Ovary (tissue), 9 donors: ENCODE data around the gene SNAPC5. TPM values are rescaled to one million over a fixed set of nuclear protein-coding genes. Genes with fewer than 3 reads are reported as not detected.

Experiments used
- DNase-seq, 5 donors: peaks; one replicate each; pipeline ENCODE4 v3.0.0-alpha.2; 2019 to 2020
- H3K27ac ChIP-seq, 2 donors: fragments of 200-600 bp; one replicate each; pipeline versions ENCODE4 v1.5.1 to v1.8.0; 2019 to 2022
- H3K27me3 ChIP-seq: fragments of 200-600 bp; one replicate; pipeline ENCODE4 v1.8.0; 2022
- H3K36me3 ChIP-seq: fragments of 200-600 bp; sonication (generic); one replicate; pipeline ENCODE4 v1.5.1; 2019
- H3K4me1 ChIP-seq: one replicate; pipeline ENCODE4 v1.8.1; 2013; ENCODE audit warnings: mild to moderate bottlenecking, moderate library complexity; ENCODE audit not compliant: insufficient read depth
- H3K4me3 ChIP-seq: fragments of 200-600 bp; sonication (generic); one replicate; pipeline ENCODE4 v1.5.1; 2017
- H3K9me3 ChIP-seq, 2 donors: fragments of 200-600 bp in 1 of 2; sonication (generic) in 1 of 2; one replicate each; pipeline versions ENCODE4 v1.5.1 to v1.8.1; 2013 to 2019; ENCODE audit warnings: mild to moderate bottlenecking in 1 of 2, moderate library complexity in 1 of 2
- CTCF ChIP-seq, 3 donors: fragments of 450-650 bp in 2 of 3; fragments of 200-600 bp in 1 of 3; IDR thresholded peaks; one replicate each; pipeline versions ENCODE4 v1.5.1 to v1.8.0; 2016 to 2022; ENCODE audit warnings: antibody characterized with exemption in 3 of 3, mild to moderate bottlenecking in 1 of 3
- EP300 ChIP-seq: sonication (generic); formaldehyde crosslinking; IDR thresholded peaks from one replicate; pipeline ENCODE4 v1.6.1; 2017; ENCODE audit warnings: antibody characterized with exemption
- POLR2A ChIP-seq: fragments of 450-650 bp; IDR thresholded peaks from one replicate; pipeline ENCODE4 v1.6.1; 2017; ENCODE audit warnings: antibody characterized with exemption, mild to moderate bottlenecking, moderate library complexity
- WGBS, 3 donors: extraction: QIAGEN DNeasy Blood & Tissue Kit in 1 of 3; methylation state at CpG; one replicate each; pipeline versions ENCODE4 v1.1.5 to v1.1.7; 2013 to 2017; 5-methylcytosine and 5-hydroxymethylcytosine counted together
- intact Hi-C, 4 donors: fragments of 100-400 bp; cut with DNase I; formaldehyde crosslinking; loops; one replicate each; pipeline versions ENCODE4 v1.11.0 to v1.15.1; 2022 to 2023
- polyA plus RNA-seq, 2 donors: library from polyadenylated mRNA; stranded (reverse); fragments of 200-250 nt in 1 of 2; fragments of 350-450 nt in 1 of 2; fragmentation: Illumina TruSeq in 1 of 2; extraction: RNeasy Lipid Tissue Mini Kit (QIAGEN cat#74804) in 1 of 2; gene quantifications; one replicate each; pipeline ENCODE4 v1.2.3, GENCODE V29; 2013 to 2014
- total RNA-seq, 7 donors: library from RNA; depleted of rRNA in 2 of 7; stranded (reverse); fragments of >200 nt in 2 of 7; fragmentation: NEBNext Ultra II Directional in 3 of 7; extraction: Animal tissue kit (Norgen Biotek cat#: 25700) in 3 of 7; gene quantifications; one replicate each; pipeline versions ENCODE4 v1.1.0 to v1.2.4, GENCODE V29; 2016 to 2023
- donor health status: DM: no; HTN: no; CAD: no; lungs with moderate emphysema.
- donor health status: DM: no; HTN: no; CAD: no.
- donor health status: Bipolar disorder and iron deficiency.
- donor health status: DM: yes; HTN: yes; CAD: no.
- donor health status: DM: no; HTN: no; CAD: no.
- donor health status: DM: yes; HTN: yes; CAD: no.

Gene SNAPC5
- total and polyA plus RNA-seq, 9 donors = 14.6 to 33.4 (median 28.2) TPM

- Histone ChIP-seq H3K27me3 (no peaks in the 10 kb centered on the region), H3K27ac (no peak overlapping the region), H3K36me3 (no peaks in the 10 kb centered on the region), H3K4me3 (no peak overlapping the region), H3K4me1 (no peaks in the 10 kb centered on the region), H3K9me3 (no peaks in the 10 kb centered on the region)
- 46 to 81% (median 64%) methylated on average over 3 of the region's 3 CpGs for WGBS, 3 donors
- DNase-seq = no peak
- intact Hi-C loops = no loop called here
- TF ChIP-seq CTCF (IDR thresholded peaks at IDR 0.05) (no peak), EP300 (no peak), POLR2A (no peak)
Observed at GRCh38 chr15:66486887-66487286, 10.7 kb downstream of the SNAPC5 start.

GRCh38 chr15:66484539-66485112, 12.9 kb downstream of the SNAPC5 start:
- WGBS, 3 donors = 93 to 95% (median 94%) methylated on average over 5 of the region's 5 CpGs

GRCh38 chr15:66483131-66483566, 14.4 kb downstream of the SNAPC5 start:
- H3K9me3 ChIP-seq = no peaks in the 10 kb centered on the region
- H3K36me3 ChIP-seq = no peaks in the 10 kb centered on the region
- intact Hi-C loops = no loop called here
- H3K4me3 ChIP-seq = no peak overlapping the region
- H3K4me1 ChIP-seq = no peaks in the 10 kb centered on the region
- TF ChIP-seq POLR2A = no peak
- no peak for TF ChIP-seq CTCF (IDR thresholded peaks at IDR 0.05)
- TF ChIP-seq EP300 = no peak
- no peak for DNase-seq
- no peaks in the 10 kb centered on the region for H3K27me3 ChIP-seq
- no peak overlapping the region for H3K27ac ChIP-seq
- 90 to 93% (median 91%) methylated on average over 3 of the region's 3 CpGs for WGBS, 3 donors

More at GRCh38 chr15:66484539-66485112, 12.9 kb downstream of the SNAPC5 start:
- no peak for TF ChIP-seq EP300
- TF ChIP-seq POLR2A = no peak
- TF ChIP-seq CTCF (IDR thresholded peaks at IDR 0.05) = no peak
- Histone ChIP-seq H3K9me3 (no peaks in the 10 kb centered on the region), H3K36me3 (no peaks in the 10 kb centered on the region), H3K4me3 (no peak overlapping the region), H3K27me3 (no peaks in the 10 kb centered on the region), H3K27ac (no peak overlapping the region), H3K4me1 (no peaks in the 10 kb centered on the region)
- intact Hi-C loops = no loop called here
- no peak for DNase-seq

- intact Hi-C loops = no loop called here
- TF ChIP-seq POLR2A (no peak), EP300 (no peak)
- H3K9me3 ChIP-seq = no peaks in the 10 kb centered on the region
- H3K27me3 ChIP-seq = no peaks in the 10 kb centered on the region
- H3K27ac ChIP-seq = no peak overlapping the region
- 88 to 92% (median 92%) methylated on average over 9 of the region's 9 CpGs for WGBS, 3 donors
- H3K4me3 ChIP-seq = no peak overlapping the region
- no peak for DNase-seq
- H3K36me3 ChIP-seq = no peaks in the 10 kb centered on the region
- H3K4me1 ChIP-seq = no peaks in the 10 kb centered on the region
Observed at GRCh38 chr15:66482539-66482938, 15.0 kb downstream of the SNAPC5 start.

- no peak for DNase-seq
- intact Hi-C loops = no loop called here
- no peaks in the 10 kb centered on the region for H3K27me3 ChIP-seq
- WGBS, 3 donors = 81 to 94% (median 89%) methylated on average over 10 of the region's 10 CpGs
- H3K9me3 ChIP-seq = no peaks in the 10 kb centered on the region
- no peak overlapping the region for H3K27ac ChIP-seq
- no peak overlapping the region for H3K4me3 ChIP-seq
- no peaks in the 10 kb centered on the region for H3K4me1 ChIP-seq
- TF ChIP-seq EP300 (no peak), POLR2A (no peak), CTCF (IDR thresholded peaks at IDR 0.05) (no peak)
- no peaks in the 10 kb centered on the region for H3K36me3 ChIP-seq
Observed at GRCh38 chr15:66481107-66481856, 16.3 kb downstream of the SNAPC5 start.
